B cell (primary cell): Measurements from ENCODE around the gene APOH. TPM values are rescaled to one million over a fixed set of nuclear protein-coding genes. Genes with fewer than 3 reads are reported as not detected.

Experiments used
- ATAC-seq: fragments of 200-7000 bp; cut with Tn5 transposase; one replicate; pipeline ENCODE4 v1.10.0; 2021; ENCODE audit warnings: low read depth, mild to moderate bottlenecking, moderate number of reproducible peaks, moderate library complexity
- CTCF ChIA-PET: fragments of 350-600 bp; sonication (Branson Sonifier 250); formaldehyde crosslinking; loops from one replicate; lab custom pipeline; 2021; ENCODE audit warnings: antibody characterized with exemption, inconsistent platforms; lab: Charles Lee
- POLR2A ChIA-PET: fragments of 350-600 bp; sonication (Branson Sonifier 250); formaldehyde crosslinking; loops from one replicate; lab custom pipeline; 2021; ENCODE audit warnings: antibody characterized with exemption; lab: Charles Lee
- DNase-seq: peaks from one replicate; pipeline ENCODE4 v3.0.0; 2013
- H2AFZ ChIP-seq: 2 replicates; pipeline ENCODE4 v1.6.1; 2012; ENCODE audit warnings: mild to moderate bottlenecking, low read depth, low read length; ENCODE audit not compliant: insufficient read depth, poor library complexity, severe bottlenecking
- H3K27ac ChIP-seq, 2 donors: 1 replicate in 1 of 2; 2 replicates in 1 of 2; pipeline ENCODE4 v1.5.1; 2012 to 2013; ENCODE audit warnings: low read length in 2 of 2, mild to moderate bottlenecking in 2 of 2, moderate library complexity in 1 of 2
- H3K27me3 ChIP-seq, 4 experiments: fragments of 200-600 bp in 1 of 4; sonication (generic) in 1 of 4; replicated peaks in 1 of 4; 1 replicate in 2 of 4; 2 replicates in 2 of 4; pipeline versions ENCODE4 v1.6.1 to v1.7.0; 2013 to 2016; ENCODE audit warnings: low read length in 3 of 4, mild to moderate bottlenecking in 2 of 4, mixed read lengths in 1 of 4, moderate library complexity in 1 of 4; ENCODE audit not compliant: insufficient read depth in 4 of 4, control insufficient read depth in 3 of 4; ENCODE audit errors: control extremely low read depth in 1 of 4
- H3K36me3 ChIP-seq, 2 experiments: replicated peaks in 1 of 2; 1 replicate in 1 of 2; 2 replicates in 1 of 2; pipeline versions ENCODE4 v1.6.1 to v1.7.1; 2013; ENCODE audit warnings: low read length in 1 of 2; ENCODE audit not compliant: insufficient read depth in 2 of 2, control insufficient read depth in 1 of 2; ENCODE audit errors: control extremely low read depth in 1 of 2, extremely low read depth in 1 of 2
- H3K4me1 ChIP-seq, 2 donors: fragments of 200-600 bp in 1 of 2; sonication (generic) in 1 of 2; 1 replicate in 1 of 2; 2 replicates in 1 of 2; pipeline versions ENCODE4 v1.5.1 to v1.6.1; 2013 to 2017; ENCODE audit warnings: low read length in 2 of 2; ENCODE audit not compliant: control insufficient read depth in 2 of 2, insufficient read depth in 2 of 2
- H3K4me2 ChIP-seq: replicated peaks from 2 replicates; pipeline ENCODE3; 2012; ENCODE audit warnings: mild to moderate bottlenecking, low read depth, low read length; ENCODE audit not compliant: poor library complexity, severe bottlenecking
- H3K4me3 ChIP-seq, 5 experiments: fragments of 200-600 bp in 1 of 5; sonication (generic) in 1 of 5; 1 replicate in 3 of 5; 2 replicates in 2 of 5; pipeline versions ENCODE4 v1.5.1 to v1.7.0; 2011 to 2016; ENCODE audit warnings: low read length in 4 of 5, mild to moderate bottlenecking in 4 of 5, low read depth in 2 of 5, control low read depth in 1 of 5, moderate library complexity in 1 of 5; ENCODE audit not compliant: insufficient read depth in 1 of 5; ENCODE audit errors: control extremely low read depth in 1 of 5, extremely low read depth in 1 of 5
- H3K79me2 ChIP-seq: fragments of 200-600 bp; sonication (generic); one replicate; pipeline ENCODE4 v1.6.0; 2016; ENCODE audit warnings: low read length; ENCODE audit not compliant: control insufficient read depth, insufficient read depth
- H3K9ac ChIP-seq: fragments of 200-600 bp; sonication (generic); 2 replicates; pipeline ENCODE4 v1.6.1; 2017; ENCODE audit warnings: mild to moderate bottlenecking, low read length, moderate library complexity
- H3K9me3 ChIP-seq, 3 donors: one replicate each; pipeline versions ENCODE4 v1.6.1 to v1.7.1; 2013; ENCODE audit warnings: low read length in 2 of 3; ENCODE audit not compliant: control insufficient read depth in 2 of 3, insufficient read depth in 1 of 3; ENCODE audit errors: control extremely low read depth in 1 of 3
- H4K20me1 ChIP-seq: 2 replicates; pipeline ENCODE4 v1.6.0; 2012; ENCODE audit warnings: mild to moderate bottlenecking, low read length; ENCODE audit not compliant: insufficient read depth, control insufficient read depth, poor library complexity, severe bottlenecking
- H3K27ac Mint-ChIP-seq: one replicate; pipeline ENCODE4 v1.8.0; 2021; ENCODE audit warnings: mixed read lengths
- H3K27me3 Mint-ChIP-seq: one replicate; pipeline ENCODE4 v1.8.0; 2021; ENCODE audit warnings: mixed read lengths
- H3K4me1 Mint-ChIP-seq: one replicate; pipeline ENCODE4 v1.8.0; 2021; ENCODE audit warnings: mixed read lengths
- H3K4me3 Mint-ChIP-seq: one replicate; pipeline ENCODE4 v1.8.0; 2021; ENCODE audit warnings: mixed read lengths
- H3K9me3 Mint-ChIP-seq: one replicate; pipeline ENCODE4 v1.8.0; 2022; ENCODE audit warnings: mixed read lengths; ENCODE audit not compliant: insufficient read depth
- EZH2 ChIP-seq: IDR thresholded peaks from 2 replicates; pipeline ENCODE4 v1.6.1; 2012; ENCODE audit warnings: borderline replicate concordance, low read depth, mild to moderate bottlenecking, moderate library complexity, low read length; ENCODE audit not compliant: insufficient read depth, poor library complexity, severe bottlenecking
- WGBS: methylation state at CpG from one replicate; pipeline ENCODE4 v1.1.5; 2013; ENCODE audit warnings: missing lambda C conversion rate; ENCODE audit not compliant: insufficient coverage; 5-methylcytosine and 5-hydroxymethylcytosine counted together
- intact Hi-C: fragments of 100-400 bp; cut with micrococcal nuclease; formaldehyde crosslinking; loops from one replicate; pipeline ENCODE4 v1.10.0; 2022
- polyA plus RNA-seq: library from polyadenylated mRNA; depleted of rRNA; stranded (reverse); fragments of >200 nt; gene quantifications from 2 replicates; pipeline ENCODE4 v1.2.3, GENCODE V29; 2012
- total RNA-seq, 2 donors: library from RNA; stranded (reverse); fragments of 120-200 nt in 1 of 2; gene quantifications; 1 replicate in 1 of 2; 2 replicates in 1 of 2; pipeline versions ENCODE4 v1.2.3 to v1.2.4, GENCODE V29; 2013 to 2022
- TF ChIP-seq, protein P1 (sequence below): fragments of 200-600 bp; IDR thresholded peaks from one replicate; pipeline ENCODE4 v1.8.0; 2022; ENCODE audit warnings: antibody characterized with exemption, mild to moderate bottlenecking

Gene APOH
- total and polyA plus RNA-seq, 2 donors (not counting 1 experiment from before 2014, with no cell fraction given), result not detected

- Mint-ChIP-seq H3K4me1 (peaks cover under 1% of the 10 kb centered on the region), H3K27ac (no peak overlapping the region), H3K27me3 (peaks cover 4% of the 10 kb centered on the region), H3K4me3 (no peak overlapping the region), H3K9me3 (no peaks in the 10 kb centered on the region)
- ChIA-PET POLR2A (no interaction called here), CTCF (interaction anchor here (0.6 kb wide), 1 partner anchor 1139 kb away, joined by 3 read pairs; no protein-coding TSS in a partner anchor)
- ATAC-seq (no peak), DNase-seq (no peak)
- Histone ChIP-seq H2AFZ (no peak overlapping the region), H3K4me2 (no peak overlapping the region), H3K4me1 (peaks cover 2 to 3% of the 10 kb centered on the region in 2 donors), H3K36me3 (peaks cover 0 to 2% of the 10 kb centered on the region in 2 experiments), H3K79me2 (peaks cover 6% of the 10 kb centered on the region), H3K27me3 (no peaks in the 10 kb centered on the region), H3K9me3 (no peaks in the 10 kb centered on the region), H4K20me1 (no peaks in the 10 kb centered on the region), H3K27ac (no peak overlapping the region), H3K9ac (no peak overlapping the region), H3K4me3 (no peak overlapping the region)
- WGBS, result 93% methylated on average over 4 of the region's 4 CpGs
- intact Hi-C loops, result no loop called here
- TF ChIP-seq EZH2, result no peak
- TF ChIP-seq, protein P1, sequence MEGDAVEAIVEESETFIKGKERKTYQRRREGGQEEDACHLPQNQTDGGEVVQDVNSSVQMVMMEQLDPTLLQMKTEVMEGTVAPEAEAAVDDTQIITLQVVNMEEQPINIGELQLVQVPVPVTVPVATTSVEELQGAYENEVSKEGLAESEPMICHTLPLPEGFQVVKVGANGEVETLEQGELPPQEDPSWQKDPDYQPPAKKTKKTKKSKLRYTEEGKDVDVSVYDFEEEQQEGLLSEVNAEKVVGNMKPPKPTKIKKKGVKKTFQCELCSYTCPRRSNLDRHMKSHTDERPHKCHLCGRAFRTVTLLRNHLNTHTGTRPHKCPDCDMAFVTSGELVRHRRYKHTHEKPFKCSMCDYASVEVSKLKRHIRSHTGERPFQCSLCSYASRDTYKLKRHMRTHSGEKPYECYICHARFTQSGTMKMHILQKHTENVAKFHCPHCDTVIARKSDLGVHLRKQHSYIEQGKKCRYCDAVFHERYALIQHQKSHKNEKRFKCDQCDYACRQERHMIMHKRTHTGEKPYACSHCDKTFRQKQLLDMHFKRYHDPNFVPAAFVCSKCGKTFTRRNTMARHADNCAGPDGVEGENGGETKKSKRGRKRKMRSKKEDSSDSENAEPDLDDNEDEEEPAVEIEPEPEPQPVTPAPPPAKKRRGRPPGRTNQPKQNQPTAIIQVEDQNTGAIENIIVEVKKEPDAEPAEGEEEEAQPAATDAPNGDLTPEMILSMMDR, result no peak
These were observed 43.4 kb downstream of the APOH start for GRCh38 chr17:66185862-66186261.

DNA sequence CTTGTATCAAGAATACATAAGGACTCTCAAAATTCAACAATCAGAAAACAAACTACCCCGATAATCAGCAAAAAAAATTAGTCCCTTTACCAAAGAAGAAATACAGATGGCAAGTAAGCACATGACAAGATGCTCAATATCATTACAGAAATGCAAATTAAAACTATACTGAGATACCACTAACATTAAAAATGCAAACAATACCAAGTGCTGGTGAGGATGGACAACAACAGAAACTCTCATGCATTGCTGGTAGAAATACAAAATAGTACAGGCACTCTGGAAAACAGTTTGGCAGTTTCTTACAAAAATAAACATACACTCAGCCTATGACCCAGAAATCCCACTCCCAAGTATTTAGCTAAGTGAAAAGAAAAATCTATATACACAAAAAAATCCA is 44.8 kb downstream of the APOH start:
- intact Hi-C loops, result no loop called here
- H3K4me2 ChIP-seq, result no peak overlapping the region
- CTCF ChIA-PET, result interaction anchor here (0.6 kb wide), 1 partner anchor 148 kb away, joined by 3 read pairs; no protein-coding TSS in a partner anchor
- no peaks in the 10 kb centered on the region for H3K27me3 ChIP-seq
- POLR2A ChIA-PET, result no interaction called here
- WGBS, result 100% methylated on average over 1 of the region's 1 CpG
- Mint-ChIP-seq H3K27me3 (peaks cover 4% of the 10 kb centered on the region), H3K4me1 (no peaks in the 10 kb centered on the region), H3K9me3 (no peaks in the 10 kb centered on the region), H3K4me3 (no peak overlapping the region), H3K27ac (no peak overlapping the region)
- H4K20me1 ChIP-seq, result no peaks in the 10 kb centered on the region
- H3K9ac ChIP-seq, result no peak overlapping the region
- H3K27ac ChIP-seq, result no peak overlapping the region
- ATAC-seq (no peak), DNase-seq (no peak)
- no peak overlapping the region for H3K4me3 ChIP-seq
- TF ChIP-seq, protein P1, result no peak
- no peak for TF ChIP-seq EZH2
- H3K4me1 ChIP-seq, result no peaks in the 10 kb centered on the region
- H3K79me2 ChIP-seq, result peaks cover 6% of the 10 kb centered on the region
- H3K9me3 ChIP-seq, result no peaks in the 10 kb centered on the region
- H2AFZ ChIP-seq, result no peak overlapping the region
- H3K36me3 ChIP-seq, result peaks cover 0 to 2% of the 10 kb centered on the region in 2 experiments
